COLO668 (cell line): ENCODE results near the gene JDP2.
A peak's percentile ranks its signal among the peaks of the same experiment; 100 is the strongest.

Experiments
- DNase-seq: peaks from one replicate; lab custom pipeline; 2025; ENCODE audit not compliant: unreplicated experiment; lab: John Stamatoyannopoulos, UW

JDP2 gene

DNA sequence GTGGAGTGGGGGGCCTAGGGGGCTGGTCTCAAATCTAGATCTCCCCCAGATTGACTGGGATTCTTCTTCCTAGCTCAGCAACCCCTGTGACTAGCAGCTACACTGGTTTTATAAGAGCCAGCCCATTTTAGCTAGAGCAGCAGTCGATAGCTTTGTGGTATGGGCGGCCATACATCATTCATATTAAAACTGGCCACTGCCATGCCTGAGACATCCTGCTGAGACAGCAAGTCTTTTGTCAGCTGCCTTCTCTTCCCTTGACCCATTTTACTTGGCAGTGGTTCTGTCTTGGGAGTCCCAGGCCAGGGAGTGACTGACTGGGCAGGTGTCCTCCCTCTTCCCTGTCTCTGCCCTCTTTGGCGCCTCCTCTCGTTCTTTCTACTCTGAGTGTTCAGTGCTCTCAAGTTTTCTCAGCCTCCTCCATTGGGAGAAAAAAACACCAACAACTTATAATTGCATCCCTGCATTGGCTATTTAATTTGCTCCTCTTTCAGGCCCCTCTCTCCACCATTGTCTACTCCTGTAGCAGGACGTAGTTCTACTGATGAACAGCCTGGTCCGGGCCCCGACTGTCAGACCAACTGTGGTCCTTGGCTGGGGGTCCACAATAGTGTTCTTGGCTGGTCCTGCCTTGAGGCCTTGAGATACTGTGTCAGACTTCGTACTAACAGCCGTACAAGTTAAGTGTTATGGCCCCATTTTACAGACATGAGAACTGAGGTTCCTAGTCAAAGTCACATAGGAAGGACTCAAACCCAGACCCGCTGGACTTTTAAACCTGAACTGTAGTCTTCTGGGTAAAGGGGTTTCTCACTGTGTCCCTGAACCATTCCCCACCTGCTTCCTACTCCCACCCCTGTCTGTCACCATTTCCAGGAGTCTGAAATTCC is 18.3 kb upstream of the JDP2 start:
- DNase-seq, result no peak

DNA sequence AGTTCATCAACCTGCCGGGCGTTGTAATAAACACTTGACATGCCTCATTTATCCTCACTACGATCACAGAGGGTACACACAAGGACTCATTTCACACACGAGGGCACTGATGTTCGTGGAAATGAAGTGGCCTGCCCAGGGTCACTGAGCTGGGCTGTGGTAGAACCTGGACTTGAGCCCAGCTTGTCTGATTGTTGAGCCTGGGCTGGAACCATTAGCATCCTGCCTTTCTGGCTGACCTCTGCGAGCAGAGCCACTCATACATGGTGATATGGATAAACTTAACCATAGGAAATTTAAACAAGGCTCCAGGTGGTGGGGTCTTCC is 16.6 kb upstream of the JDP2 start:
- peak; percentile 41 for DNase-seq

DNA sequence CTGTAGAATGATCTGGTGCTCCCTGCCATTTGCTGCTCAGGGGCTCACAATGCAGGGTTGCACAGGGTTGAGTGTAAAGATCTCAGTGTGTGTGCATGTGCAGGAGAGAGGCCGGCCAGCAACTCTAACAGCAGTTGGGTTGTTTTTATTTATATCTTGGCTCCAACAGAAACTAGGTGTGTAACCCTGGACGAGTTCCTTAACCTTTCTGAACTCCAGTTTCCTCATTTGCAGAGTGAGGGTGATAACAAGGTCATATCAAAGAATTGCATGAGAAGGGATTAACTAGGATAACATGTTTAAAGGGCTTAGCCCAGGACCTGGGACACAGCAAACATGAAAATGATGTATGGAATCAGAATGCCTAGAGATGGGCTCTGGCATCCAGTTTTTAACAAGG is 14.8 kb upstream of the JDP2 start:
- DNase-seq, result no peak

DNA sequence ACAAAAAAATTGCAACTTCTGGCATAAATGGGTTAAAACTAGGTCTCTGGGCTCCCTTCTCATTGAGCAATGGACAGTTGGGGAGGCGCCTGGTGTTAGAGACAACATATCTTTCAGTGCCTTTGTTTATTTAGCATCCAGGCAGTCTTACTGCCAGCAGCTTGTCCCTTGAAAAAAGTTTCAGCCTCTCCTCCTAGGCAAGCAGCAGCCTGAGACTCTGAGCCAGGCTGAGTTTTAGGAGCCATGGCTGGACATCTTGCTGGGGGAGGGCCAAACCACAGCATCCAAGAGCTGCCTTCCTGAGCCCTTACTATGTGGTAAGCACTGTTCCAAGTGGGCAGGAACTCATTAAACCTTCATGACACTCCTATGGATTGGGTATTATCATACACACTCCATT is 10.1 kb upstream of the JDP2 start:
- DNase-seq, result no peak

DNA sequence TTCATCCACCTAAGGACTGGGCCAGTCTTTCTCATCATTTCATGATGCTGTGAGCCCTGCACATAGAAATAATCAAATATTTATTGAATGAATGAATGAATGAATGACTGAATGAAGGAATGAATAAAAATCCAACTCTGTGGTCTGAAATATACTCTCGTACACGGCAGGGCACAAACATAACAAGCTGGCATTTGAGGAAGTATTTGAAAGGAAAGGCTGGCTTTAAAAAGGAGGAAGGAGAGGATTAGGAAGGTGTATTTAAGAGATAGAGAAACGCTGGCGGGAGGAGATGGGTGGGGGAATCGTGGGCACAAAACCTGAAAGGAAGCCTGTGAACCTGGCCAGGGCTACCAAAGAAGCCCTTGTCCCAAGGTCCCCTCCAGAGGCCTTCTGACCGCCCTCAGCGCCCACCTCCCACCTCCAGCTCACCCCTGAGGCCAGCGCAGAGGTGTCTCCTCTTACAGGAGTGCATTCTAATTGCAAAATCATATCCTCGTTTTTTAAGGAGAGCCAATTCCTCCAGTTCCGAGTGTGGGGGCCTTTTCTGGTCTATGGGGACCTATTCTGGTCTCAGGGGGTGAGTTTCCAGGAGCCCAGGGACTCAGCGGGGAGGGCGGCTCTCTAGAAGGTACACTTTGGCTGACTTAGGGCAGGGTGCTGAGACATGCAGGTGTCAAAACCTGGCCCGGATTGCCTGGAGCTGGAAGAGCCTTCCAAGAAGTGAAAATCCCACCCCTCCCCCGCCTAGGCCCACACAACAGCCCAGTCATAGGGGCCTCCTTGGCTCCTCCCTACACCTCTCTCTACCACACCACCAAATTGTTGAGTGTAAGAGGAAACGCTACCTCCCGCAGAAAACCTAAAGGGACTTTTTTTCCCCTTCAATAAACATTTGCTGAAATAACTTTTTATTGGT is 8.7 kb upstream of the JDP2 start:
- no peak for DNase-seq

DNA sequence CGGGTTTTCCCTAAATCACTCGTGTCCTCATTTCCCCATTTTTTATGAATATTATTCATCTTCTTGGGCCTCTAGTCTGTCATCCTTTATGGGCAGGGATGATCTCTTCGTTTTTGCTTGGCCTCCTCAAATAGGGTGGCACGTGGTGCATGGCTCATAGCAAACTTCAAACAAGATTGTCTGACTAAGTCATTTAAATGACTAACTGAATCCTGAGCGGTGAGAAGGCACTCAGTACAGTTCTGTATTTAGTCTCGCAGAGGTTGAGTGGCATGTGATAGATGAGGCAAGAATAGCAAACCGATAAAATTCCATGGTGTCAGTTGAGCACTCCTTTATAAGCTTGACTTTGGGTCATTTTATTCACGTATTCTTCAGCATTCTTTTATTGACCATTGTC is 5.7 kb upstream of the JDP2 start:
- no peak for DNase-seq

DNA sequence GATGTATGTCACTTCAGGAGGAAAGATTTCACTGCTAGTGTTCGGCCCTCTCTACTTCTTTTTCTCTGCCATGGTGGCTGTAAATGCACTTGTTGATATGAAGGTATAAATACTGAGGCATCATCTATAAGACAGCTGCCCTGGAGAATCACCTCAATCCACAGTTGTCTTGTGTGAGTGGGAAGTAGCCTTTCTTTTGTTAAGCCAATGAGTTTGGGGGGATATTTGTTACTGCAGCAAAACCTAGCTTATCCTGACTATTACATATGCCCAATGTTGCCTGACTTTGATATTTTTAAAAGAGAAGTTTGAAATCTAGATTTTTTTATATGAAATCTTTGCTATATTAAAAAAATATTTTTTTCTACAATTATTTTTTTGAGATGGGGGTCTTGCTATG is 3.3 kb upstream of the JDP2 start:
- no peak for DNase-seq

DNA sequence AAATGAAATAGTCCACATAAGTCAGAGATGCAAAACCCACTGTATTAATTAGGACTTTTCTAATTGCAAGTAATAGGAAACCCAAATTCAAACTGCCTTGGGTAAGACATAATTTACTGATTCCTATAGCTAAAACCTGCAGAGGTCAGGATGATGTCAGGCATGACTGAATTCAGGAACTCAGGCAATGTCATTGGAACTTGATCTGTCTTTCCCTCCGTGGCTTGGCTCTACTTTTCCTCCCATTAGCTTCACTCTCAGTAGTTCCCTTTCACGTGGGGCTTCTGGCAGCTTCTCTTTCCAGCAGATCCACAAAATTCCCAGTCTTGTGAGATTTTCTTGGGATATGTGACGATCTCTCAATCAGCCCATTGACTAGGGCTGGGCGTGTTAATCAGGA is 2.4 kb upstream of the JDP2 start:
- no peak for DNase-seq

GRCh38 chr14:75426332-75427125 is 1.3 kb upstream of the JDP2 start:
- no peak for DNase-seq

DNA sequence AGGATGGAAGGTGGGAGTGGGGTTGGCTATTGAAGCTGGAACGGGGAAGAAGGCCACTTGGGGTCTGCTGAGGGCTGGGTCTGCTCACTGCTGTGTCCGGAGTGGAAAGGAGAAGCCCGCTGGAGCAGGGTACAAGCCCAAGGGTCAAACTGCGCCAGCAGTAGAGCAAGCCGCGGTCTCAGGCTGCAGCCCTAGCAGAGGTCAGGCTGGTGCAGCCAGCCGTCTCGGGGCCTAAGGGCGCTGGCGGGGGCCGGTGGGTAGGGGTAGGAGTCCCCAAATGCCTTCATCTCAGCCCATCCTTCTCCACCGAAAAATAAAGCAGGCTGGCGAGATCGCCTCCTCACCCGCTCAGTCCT is 718 bp upstream of the JDP2 start:
- no peak for DNase-seq

DNA sequence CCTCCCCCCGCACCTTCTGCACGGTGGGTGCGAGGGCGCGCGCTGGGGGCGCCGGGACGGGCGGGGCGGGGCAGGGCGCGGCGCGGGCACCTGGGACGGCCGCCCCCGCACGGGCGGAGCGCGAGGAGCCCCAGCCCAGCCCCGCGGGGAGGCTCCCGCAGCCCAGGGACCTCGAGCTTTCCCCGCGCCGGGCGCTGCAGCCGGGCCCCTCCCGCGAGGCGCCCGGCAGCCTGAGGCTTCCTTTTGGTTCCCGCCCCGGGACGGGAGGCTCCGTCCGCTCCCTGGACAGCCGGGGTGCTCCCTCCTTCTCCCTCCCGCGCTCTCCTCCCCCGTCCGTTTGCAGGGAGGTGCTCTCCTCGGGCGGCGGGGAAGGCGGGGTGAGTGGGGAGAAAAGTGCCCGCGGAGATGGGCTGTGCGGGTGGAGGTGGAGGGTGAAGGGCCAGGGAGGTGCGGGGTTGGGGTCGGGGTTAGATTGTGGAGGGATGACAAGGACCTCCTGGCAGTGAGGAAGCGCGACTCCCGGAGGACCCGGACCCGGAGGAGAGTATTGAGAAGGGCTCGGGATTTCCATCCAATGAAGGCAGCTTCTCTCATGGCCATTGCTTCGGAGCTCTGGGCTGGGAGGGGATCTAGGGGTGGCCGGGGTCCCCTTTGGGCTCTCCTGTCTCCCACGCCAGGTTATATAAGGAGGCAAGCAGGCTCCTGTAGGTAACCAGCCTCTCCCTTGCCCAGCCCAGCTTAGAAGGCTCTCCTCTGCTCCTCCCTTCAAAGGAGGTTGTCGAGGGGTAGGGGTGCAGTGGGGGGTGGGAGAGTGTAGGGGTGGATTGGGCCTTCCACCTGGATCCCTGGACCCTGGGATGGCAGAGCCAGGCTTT is 645 bp downstream of the JDP2 start:
- peak; percentile 48 for DNase-seq

DNA sequence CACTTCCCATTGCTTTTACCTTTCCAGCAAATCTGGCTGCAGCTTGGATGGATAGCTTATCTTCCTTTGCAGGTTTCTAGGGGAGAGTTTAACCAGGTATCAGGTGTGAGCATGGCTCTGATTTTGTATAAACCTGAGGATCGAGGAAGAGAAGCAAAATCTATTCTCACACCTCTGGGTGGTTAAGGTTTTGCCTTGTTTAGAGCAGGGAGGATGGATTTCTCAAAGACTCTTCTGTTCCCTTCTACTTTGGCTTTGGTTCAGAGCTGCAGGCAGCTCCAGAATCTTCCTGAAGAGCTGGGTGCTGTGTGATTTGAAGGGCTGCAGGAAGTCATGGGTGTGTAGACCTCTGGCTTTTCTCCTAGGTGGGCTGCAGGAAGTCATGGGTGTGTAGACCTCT is 1.7 kb downstream of the JDP2 start:
- DNase-seq, result no peak

DNA sequence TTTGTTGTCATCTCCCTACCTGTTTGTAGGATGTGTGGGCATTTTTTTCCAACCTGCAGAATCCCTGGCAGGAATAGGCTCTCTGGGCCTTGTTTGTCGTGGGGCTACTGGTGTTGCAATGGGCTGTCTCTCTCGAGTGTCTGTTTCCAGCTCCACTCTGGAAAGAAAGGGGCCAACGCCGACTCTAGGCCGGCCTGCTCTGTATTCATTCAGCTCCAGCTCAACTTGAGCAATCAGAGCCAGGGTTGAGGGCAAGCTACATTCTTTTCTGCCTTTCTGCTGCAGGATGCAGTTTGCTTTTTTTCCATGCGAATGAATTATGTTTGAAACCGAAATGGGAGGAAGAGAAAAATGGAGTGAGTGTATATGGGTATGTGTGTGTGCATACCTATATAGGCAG is 2.3 kb downstream of the JDP2 start:
- DNase-seq, result no peak

DNA sequence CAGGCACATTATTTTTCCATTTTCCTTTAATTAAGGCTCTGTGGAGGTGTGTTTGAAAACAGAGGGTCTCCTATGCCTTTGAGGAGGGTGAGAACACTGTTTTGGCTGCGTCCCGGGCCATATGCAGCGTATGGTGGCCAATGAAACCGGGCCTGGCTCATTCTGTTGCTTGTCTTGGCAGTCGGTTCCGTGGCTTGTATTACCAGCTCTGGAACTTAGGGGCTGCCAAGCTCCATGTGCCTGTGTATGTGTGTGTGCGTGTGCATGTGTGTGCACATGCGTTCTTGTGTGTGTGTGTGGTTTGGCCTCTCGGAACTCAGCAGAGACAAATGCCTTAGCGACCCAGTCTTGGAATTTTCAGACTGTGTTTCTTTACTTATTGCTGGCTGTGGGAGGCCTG is 2.7 kb downstream of the JDP2 start:
- DNase-seq, result no peak

GRCh38 chr14:75430976-75431375 is 3.2 kb downstream of the JDP2 start:
- DNase-seq, result no peak

- no peak for DNase-seq
Measured at GRCh38 chr14:75431827-75432226, 4.0 kb downstream of the JDP2 start.

DNA sequence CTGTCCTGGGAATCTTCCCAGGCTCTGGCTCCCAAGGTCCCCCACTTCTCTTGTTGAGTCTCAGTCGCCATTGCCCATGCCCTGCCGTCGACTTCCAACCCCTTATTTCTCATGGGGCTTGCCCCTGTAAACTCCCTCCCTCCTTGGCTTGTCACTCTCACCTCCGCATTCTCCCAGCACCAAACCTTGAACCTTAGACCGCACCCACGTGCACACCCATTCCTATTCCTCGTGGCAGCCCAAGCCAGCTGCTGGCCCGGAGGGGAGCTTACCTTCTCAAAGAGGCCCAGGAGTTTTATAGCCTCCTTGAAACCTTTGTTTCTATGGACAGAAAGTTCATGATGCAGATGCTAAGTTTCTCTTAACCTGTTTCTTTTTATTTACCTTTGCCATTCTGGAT is 4.6 kb downstream of the JDP2 start:
- DNase-seq, result no peak

DNA sequence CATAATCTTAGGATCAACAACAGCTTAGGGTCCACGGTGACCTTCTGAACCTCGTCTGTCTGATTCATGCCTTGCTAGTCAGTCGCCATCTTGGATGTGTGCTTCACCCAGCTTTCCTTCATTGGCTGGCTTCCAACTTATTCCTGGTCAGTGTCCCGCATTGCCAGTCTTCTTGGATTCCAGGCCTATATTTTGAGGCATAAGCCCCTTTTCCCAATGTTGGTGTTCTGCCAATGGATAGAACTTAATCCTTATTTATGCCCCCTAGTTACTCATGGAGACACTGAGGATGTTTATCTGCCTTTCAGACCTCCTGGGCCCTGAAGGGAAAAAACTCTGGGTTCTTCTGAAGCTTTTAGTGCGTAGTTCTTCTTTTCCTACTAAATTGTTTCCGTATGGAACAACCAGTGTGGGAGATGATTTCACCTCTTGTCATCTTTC is 5.8 kb downstream of the JDP2 start:
- no peak for DNase-seq

GRCh38 chr14:75434138-75434889 is 6.5 kb downstream of the JDP2 start:
- no peak for DNase-seq

DNA sequence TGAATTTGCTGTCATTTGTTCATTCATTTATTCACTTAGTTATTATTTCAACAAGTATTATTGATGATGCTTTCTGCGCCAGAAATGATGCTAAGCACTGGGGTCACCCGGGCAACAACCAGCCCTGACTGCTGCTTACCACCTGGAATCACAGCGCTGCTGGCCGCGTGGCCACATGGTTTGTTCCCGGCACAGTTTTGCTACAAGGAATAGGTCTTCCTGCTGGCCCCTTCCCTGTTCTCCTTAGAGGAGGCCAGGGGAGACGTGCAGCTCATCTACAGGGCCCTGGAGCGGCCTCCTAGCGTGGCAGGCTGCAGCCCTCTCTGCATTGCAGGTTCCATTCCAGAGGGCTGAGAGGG is 7.0 kb downstream of the JDP2 start:
- DNase-seq, result no peak
